Measurements from ENCODE around the gene TBC1D22A. TPM values are rescaled to one million over a fixed set of nuclear protein-coding genes. Genes with fewer than 3 reads are reported as not detected.
A peak's percentile ranks its signal among the peaks of the same experiment; 100 is the strongest.

TBC1D22A gene
- total and polyA plus RNA-seq, 9 of the 15 experiments (the other 6 are each of a cell fraction or from before 2014, with no cell fraction given), result 0.20 to 11.5 (median 5.2) TPM

DNA sequence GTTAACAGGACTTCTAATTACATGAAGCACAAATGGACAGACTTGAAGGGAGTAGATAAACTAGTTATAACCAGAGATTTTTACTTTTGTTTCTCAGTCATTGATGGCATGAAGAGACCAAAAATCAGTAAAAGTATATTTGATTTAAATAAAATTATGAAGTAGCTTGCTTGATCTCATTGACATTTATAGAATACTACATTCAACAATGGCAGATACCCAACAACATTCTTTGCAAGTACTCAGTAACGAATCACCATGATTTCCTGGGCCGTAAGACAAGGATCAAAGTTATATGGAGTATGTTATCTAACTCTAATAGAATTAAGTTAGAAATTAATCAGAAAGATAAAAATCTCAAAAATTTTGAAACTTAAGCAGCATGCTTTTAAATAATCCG, 317.6 kb downstream of the TBC1D22A start (continued):
- TF ChIP-seq FOXM1 (IDR thresholded peaks at IDR 0.05; ENCODE audit: low read depth) (no peak), FOXM1 (CRISPR knock-in tag; IDR thresholded peaks at IDR 0.05; ENCODE audit: low read depth) (no peak)

DNA sequence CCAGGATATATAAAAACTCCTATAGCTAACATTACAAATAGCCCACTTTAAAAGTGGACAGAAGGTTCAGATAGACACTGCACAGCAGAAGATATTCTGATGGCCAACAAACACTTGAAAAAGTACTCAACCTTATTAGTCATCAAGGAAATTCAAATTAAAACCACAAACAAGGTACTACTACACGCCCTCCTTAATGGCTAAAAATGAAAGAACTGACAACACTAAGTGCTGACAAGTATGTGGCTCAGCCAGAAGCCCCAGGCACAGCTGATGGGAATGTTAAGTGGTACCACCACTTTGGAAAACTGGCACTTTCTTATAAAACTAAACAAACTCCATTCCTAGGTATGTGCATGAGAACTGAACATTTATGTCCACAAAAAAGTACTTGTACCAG, 320.1 kb downstream of the TBC1D22A start:
- Histone ChIP-seq H2AFZ (ENCODE audit: low read depth, low read length) (no peak overlapping the region), H3K79me2 (ENCODE audit: control insufficient read depth, insufficient read depth, low read length) (no peaks in the 10 kb centered on the region), H3K27ac (ENCODE audit: extremely low read depth, low read depth, low read length) (no peak overlapping the region), H3K36me3 (ENCODE audit: control insufficient read depth, insufficient read depth, low read length) (no peaks in the 10 kb centered on the region), H3K4me2 (ENCODE audit: insufficient read depth, low read length) (no peak overlapping the region), H4K20me1 (replicated peaks; ENCODE audit: control insufficient read depth, insufficient read depth, low read length) (no peaks in the 10 kb centered on the region), H3K27me3 (ENCODE audit: control insufficient read depth in 2 of 2, insufficient read depth in 2 of 2, low read length in 2 of 2) (no peaks in the 10 kb centered on the region), H3K9me1 (ENCODE audit: control insufficient read depth, insufficient read depth, low read length) (no peaks in the 10 kb centered on the region), H3K9me3 (replicated peaks; ENCODE audit: control insufficient read depth, insufficient read depth, low read depth, low read length) (no peaks in the 10 kb centered on the region), H3K9ac (ENCODE audit: insufficient read depth in 1 of 2, low read depth in 2 of 2, low read length in 2 of 2) (no peak overlapping the region), H3K4me1 (replicated peaks in 1 of 2; ENCODE audit: control insufficient read depth in 2 of 2, insufficient read depth in 2 of 2, low read length in 2 of 2) (no peaks in the 10 kb centered on the region; a peak in 1 of 5 replicates), H3K4me3 (no peak overlapping the region)
- in situ Hi-C loops (cut with MboI), result no loop called here
- ATAC-seq, result no peak
- CTCF ChIA-PET (ENCODE audit: low intra/inter-chr PET ratio), result no interaction called here
- intact Hi-C loops (cut with micrococcal nuclease), result no loop called here
- no peak for DNase-seq (ENCODE audit: extremely low read depth in 1 of 4, low spot score in 3 of 4)
- no peak for FAIRE-seq
- BruUV-seq (replicated peaks), result no TSS peak
- POLR2A ChIA-PET, result no interaction called here
- WGBS (ENCODE audit: insufficient coverage, low coverage, missing lambda C conversion rate), result 0% methylated on average over 1 of the region's 1 CpG
- TF ChIP-seq ZFP36 (IDR thresholded peaks at IDR 0.05; ENCODE audit: low read depth, low read length, partially characterized antibody), result peak; percentile 24
- no peak for TF ChIP-seq NONO (IDR thresholded peaks at IDR 0.05; ENCODE audit: low read depth in 2 of 2, low read length in 1 of 2)

DNA sequence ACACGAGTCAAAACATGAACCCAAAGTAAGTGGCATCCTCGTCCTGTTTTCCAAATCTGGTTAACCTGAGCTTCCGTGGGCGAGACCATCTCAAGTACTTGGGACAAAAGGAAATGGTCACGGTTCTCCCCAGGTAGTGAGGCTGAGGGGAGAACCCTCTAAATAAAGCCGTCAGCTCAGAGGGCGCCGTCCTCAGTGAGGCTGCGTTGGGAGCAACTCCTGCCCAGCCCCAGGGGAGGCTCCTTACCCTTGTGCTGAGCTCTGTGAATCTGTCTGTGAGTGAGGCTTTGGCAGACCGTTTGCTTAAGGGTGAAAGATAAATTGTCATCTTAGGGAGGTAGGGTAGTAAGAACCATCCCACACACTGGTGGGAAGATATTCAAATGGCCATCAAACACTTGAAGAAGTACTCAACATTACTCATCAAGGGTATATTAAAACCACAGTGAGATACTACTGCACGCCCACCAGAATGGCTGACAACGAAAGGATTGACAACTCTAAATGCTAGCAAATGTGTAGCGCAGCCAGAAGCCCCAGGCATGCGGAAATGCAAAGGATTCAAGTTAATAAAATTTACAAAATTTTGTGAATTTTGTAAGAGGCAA, 321.0 kb downstream of the TBC1D22A start:
- no peaks in the 10 kb centered on the region for H3K9me1 ChIP-seq (ENCODE audit: control insufficient read depth, insufficient read depth, low read length)
- WGBS (ENCODE audit: insufficient coverage, low coverage, missing lambda C conversion rate), result 61% methylated on average over 11 of the region's 14 CpGs
- H3K4me1 ChIP-seq (replicated peaks in 1 of 2; ENCODE audit: control insufficient read depth in 2 of 2, insufficient read depth in 2 of 2, low read length in 2 of 2), result no peaks in the 10 kb centered on the region; a peak in 1 of 5 replicates
- no peaks in the 10 kb centered on the region for H4K20me1 ChIP-seq (replicated peaks; ENCODE audit: control insufficient read depth, insufficient read depth, low read length)
- H3K27me3 ChIP-seq (ENCODE audit: control insufficient read depth in 2 of 2, insufficient read depth in 2 of 2, low read length in 2 of 2), result no peaks in the 10 kb centered on the region
- H2AFZ ChIP-seq (ENCODE audit: low read depth, low read length), result no peak overlapping the region
- no peak overlapping the region for H3K4me3 ChIP-seq
- no peaks in the 10 kb centered on the region for H3K79me2 ChIP-seq (ENCODE audit: control insufficient read depth, insufficient read depth, low read length)
- H3K27ac ChIP-seq (ENCODE audit: extremely low read depth, low read depth, low read length), result no peak overlapping the region
- FAIRE-seq (no peak), ATAC-seq (no peak), DNase-seq (ENCODE audit: extremely low read depth in 1 of 4, low spot score in 3 of 4) (no peak)
- TF ChIP-seq CBX3 (IDR thresholded peaks at IDR 0.05; ENCODE audit: borderline replicate concordance in 1 of 2, low read length in 2 of 2), result no peak
- no TSS peak for BruUV-seq (replicated peaks)
- H3K9ac ChIP-seq (ENCODE audit: insufficient read depth in 1 of 2, low read depth in 2 of 2, low read length in 2 of 2), result no peak overlapping the region
- H3K9me3 ChIP-seq (replicated peaks; ENCODE audit: control insufficient read depth, insufficient read depth, low read depth, low read length), result no peaks in the 10 kb centered on the region
- in situ Hi-C loops (cut with MboI) (no loop called here), intact Hi-C loops (cut with micrococcal nuclease) (no loop called here)
- ChIA-PET CTCF (ENCODE audit: low intra/inter-chr PET ratio) (no interaction called here), POLR2A (no interaction called here)
- H3K36me3 ChIP-seq (ENCODE audit: control insufficient read depth, insufficient read depth, low read length), result no peaks in the 10 kb centered on the region
- no peak overlapping the region for H3K4me2 ChIP-seq (ENCODE audit: insufficient read depth, low read length)

Measured in K562 (cell line).